Sigmoid colon (tissue), 4 donors: ENCODE results near the gene CLIC6.

ENCODE experiments used
- EP300 ChIP-seq, 4 donors: sonication (generic); formaldehyde crosslinking; IDR thresholded peaks; one replicate each; pipeline ENCODE4 v1.6.1; 2017; ENCODE audit warnings: antibody characterized with exemption in 4 of 4
- POLR2AphosphoS5 ChIP-seq, 4 donors: sonication (generic); formaldehyde crosslinking; IDR thresholded peaks; one replicate each; pipeline ENCODE4 v1.6.1; 2017; ENCODE audit warnings: antibody characterized with exemption in 4 of 4
- TF ChIP-seq, protein P1 (sequence below), 4 experiments: fragments of 450-650 bp in 3 of 4; fragments of 200-600 bp in 1 of 4; IDR thresholded peaks; one replicate each; pipeline ENCODE4 v1.5.1; 2016 to 2019; ENCODE audit warnings: antibody characterized with exemption in 4 of 4, mild to moderate bottlenecking in 3 of 4, moderate library complexity in 2 of 4

DNA sequence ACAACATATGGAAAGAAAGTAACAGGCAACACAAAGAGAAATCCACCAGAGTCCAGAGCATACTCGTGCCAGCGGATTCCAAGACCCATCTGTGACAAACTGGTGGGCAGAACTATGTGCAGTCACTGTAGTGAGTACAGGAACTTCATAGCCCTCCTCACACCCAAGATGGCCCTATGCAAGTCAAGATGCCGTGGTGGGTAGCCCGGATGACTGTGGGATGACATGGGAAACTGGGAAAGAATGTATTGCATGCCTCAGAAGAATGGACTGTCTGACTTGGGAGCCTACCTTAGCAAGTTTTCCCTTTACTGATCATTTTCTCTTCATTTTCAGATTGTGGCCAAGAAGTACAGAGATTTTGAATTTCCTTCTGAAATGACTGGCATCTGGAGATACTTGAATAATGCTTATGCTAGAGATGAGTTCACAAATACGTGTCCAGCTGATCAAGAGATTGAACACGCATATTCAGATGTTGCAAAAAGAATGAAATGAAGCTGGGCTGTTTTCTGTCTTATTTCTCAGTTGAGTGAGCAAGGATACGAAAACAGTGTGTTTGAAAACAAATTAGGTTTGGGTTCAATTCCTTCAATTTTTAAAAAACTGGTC lies 47.3 kb downstream of the CLIC6 start:
- TF ChIP-seq, protein P1, sequence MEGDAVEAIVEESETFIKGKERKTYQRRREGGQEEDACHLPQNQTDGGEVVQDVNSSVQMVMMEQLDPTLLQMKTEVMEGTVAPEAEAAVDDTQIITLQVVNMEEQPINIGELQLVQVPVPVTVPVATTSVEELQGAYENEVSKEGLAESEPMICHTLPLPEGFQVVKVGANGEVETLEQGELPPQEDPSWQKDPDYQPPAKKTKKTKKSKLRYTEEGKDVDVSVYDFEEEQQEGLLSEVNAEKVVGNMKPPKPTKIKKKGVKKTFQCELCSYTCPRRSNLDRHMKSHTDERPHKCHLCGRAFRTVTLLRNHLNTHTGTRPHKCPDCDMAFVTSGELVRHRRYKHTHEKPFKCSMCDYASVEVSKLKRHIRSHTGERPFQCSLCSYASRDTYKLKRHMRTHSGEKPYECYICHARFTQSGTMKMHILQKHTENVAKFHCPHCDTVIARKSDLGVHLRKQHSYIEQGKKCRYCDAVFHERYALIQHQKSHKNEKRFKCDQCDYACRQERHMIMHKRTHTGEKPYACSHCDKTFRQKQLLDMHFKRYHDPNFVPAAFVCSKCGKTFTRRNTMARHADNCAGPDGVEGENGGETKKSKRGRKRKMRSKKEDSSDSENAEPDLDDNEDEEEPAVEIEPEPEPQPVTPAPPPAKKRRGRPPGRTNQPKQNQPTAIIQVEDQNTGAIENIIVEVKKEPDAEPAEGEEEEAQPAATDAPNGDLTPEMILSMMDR (IDR thresholded peaks at IDR 0.05): no peak
- TF ChIP-seq POLR2AphosphoS5 (IDR thresholded peaks at IDR 0.05): no peak
- no peak for TF ChIP-seq EP300 (IDR thresholded peaks at IDR 0.05)
